ENCODE data around the gene RGS6.

Gene RGS6

GRCh38 chr14:72578514-72578913, 646.3 kb downstream of the RGS6 start:
- DNase-seq (ENCODE audit: low read depth, low spot score): no peak
- Histone ChIP-seq H3K9ac (ENCODE audit: insufficient read length, low read depth) (no peak overlapping the region), H3K27me3 (ENCODE audit: insufficient read depth, insufficient read length) (no peaks in the 10 kb centered on the region), H3K9me3 (ENCODE audit: insufficient read depth, low read length) (no peaks in the 10 kb centered on the region), H3K4me1 (ENCODE audit: insufficient read depth, insufficient read length) (no peaks in the 10 kb centered on the region), H3K4me3 (ENCODE audit: insufficient read length, low read depth) (no peak overlapping the region), H3K36me3 (ENCODE audit: insufficient read depth, insufficient read length, low read length) (no peaks in the 10 kb centered on the region)
- TF ChIP-seq ZNF274 (IDR thresholded peaks at IDR 0.05; ENCODE audit: low read depth, low read length) (no peak), YY1 (IDR thresholded peaks at IDR 0.05; ENCODE audit: insufficient read depth, insufficient read length) (no peak), SUZ12 (IDR thresholded peaks at IDR 0.05; ENCODE audit: extremely low read depth, insufficient read depth, insufficient read length) (no peak)

- TF ChIP-seq YY1 (IDR thresholded peaks at IDR 0.05; ENCODE audit: insufficient read depth, insufficient read length) (no peak), SUZ12 (IDR thresholded peaks at IDR 0.05; ENCODE audit: extremely low read depth, insufficient read depth, insufficient read length) (no peak), ZNF274 (IDR thresholded peaks at IDR 0.05; ENCODE audit: low read depth, low read length) (no peak)
- no peak overlapping the region for H3K9ac ChIP-seq (ENCODE audit: insufficient read length, low read depth)
These were observed 650.4 kb downstream of the RGS6 start for GRCh38 chr14:72582582-72582981.

GRCh38 chr14:72583316-72584272, 651.4 kb downstream of the RGS6 start:
- DNase-seq (ENCODE audit: low read depth, low spot score): no peak
- H3K9me3 ChIP-seq (ENCODE audit: insufficient read depth, low read length): no peaks in the 10 kb centered on the region

More at GRCh38 chr14:72582582-72582981, 650.4 kb downstream of the RGS6 start:
- no peak for DNase-seq (ENCODE audit: low read depth, low spot score)
- Histone ChIP-seq H3K27me3 (ENCODE audit: insufficient read depth, insufficient read length) (no peaks in the 10 kb centered on the region), H3K9me3 (ENCODE audit: insufficient read depth, low read length) (no peaks in the 10 kb centered on the region), H3K4me1 (ENCODE audit: insufficient read depth, insufficient read length) (no peaks in the 10 kb centered on the region), H3K4me3 (ENCODE audit: insufficient read length, low read depth) (no peak overlapping the region), H3K36me3 (ENCODE audit: insufficient read depth, insufficient read length, low read length) (no peaks in the 10 kb centered on the region)

GRCh38 chr14:72588521-72588920, 656.3 kb downstream of the RGS6 start:
- TF ChIP-seq SUZ12 (IDR thresholded peaks at IDR 0.05; ENCODE audit: extremely low read depth, insufficient read depth, insufficient read length): no peak
- no peak for TF ChIP-seq ZNF274 (IDR thresholded peaks at IDR 0.05; ENCODE audit: low read depth, low read length)
- TF ChIP-seq YY1 (IDR thresholded peaks at IDR 0.05; ENCODE audit: insufficient read depth, insufficient read length): no peak
- Histone ChIP-seq H3K9me3 (ENCODE audit: insufficient read depth, low read length) (no peaks in the 10 kb centered on the region), H3K36me3 (ENCODE audit: insufficient read depth, insufficient read length, low read length) (no peaks in the 10 kb centered on the region), H3K4me3 (ENCODE audit: insufficient read length, low read depth) (no peak overlapping the region), H3K9ac (ENCODE audit: insufficient read length, low read depth) (no peak overlapping the region), H3K4me1 (ENCODE audit: insufficient read depth, insufficient read length) (no peaks in the 10 kb centered on the region), H3K27me3 (ENCODE audit: insufficient read depth, insufficient read length) (no peaks in the 10 kb centered on the region)
- no peak for DNase-seq (ENCODE audit: low read depth, low spot score)

More at GRCh38 chr14:72583316-72584272, 651.4 kb downstream of the RGS6 start:
- Histone ChIP-seq H3K4me1 (ENCODE audit: insufficient read depth, insufficient read length) (no peaks in the 10 kb centered on the region), H3K27me3 (ENCODE audit: insufficient read depth, insufficient read length) (no peaks in the 10 kb centered on the region), H3K9ac (ENCODE audit: insufficient read length, low read depth) (no peak overlapping the region), H3K4me3 (ENCODE audit: insufficient read length, low read depth) (no peak overlapping the region), H3K36me3 (ENCODE audit: insufficient read depth, insufficient read length, low read length) (no peaks in the 10 kb centered on the region)
- TF ChIP-seq SUZ12 (IDR thresholded peaks at IDR 0.05; ENCODE audit: extremely low read depth, insufficient read depth, insufficient read length): no peak
- no peak for TF ChIP-seq ZNF274 (IDR thresholded peaks at IDR 0.05; ENCODE audit: low read depth, low read length)
- no peak for TF ChIP-seq YY1 (IDR thresholded peaks at IDR 0.05; ENCODE audit: insufficient read depth, insufficient read length)

DNA sequence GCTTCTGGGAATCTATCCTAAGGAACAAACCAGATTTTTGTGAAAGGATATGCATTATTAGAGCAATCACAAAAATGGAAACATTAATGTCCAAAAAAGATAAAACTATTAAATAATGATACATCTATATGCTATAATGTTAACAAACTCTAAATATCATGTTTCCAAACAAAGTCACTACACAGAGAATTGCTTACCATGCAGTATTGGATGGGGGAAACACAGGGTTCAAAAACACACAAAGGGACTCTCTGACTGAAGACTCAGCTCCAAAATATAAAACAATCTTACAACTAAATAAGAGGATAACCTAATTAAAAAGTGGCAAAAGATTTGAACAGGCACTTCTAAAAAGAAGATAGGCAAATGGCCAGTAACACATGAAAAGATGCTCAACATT, 657.4 kb downstream of the RGS6 start:
- H3K4me3 ChIP-seq (ENCODE audit: insufficient read length, low read depth): no peak overlapping the region
- H3K9ac ChIP-seq (ENCODE audit: insufficient read length, low read depth): no peak overlapping the region
- H3K4me1 ChIP-seq (ENCODE audit: insufficient read depth, insufficient read length): no peaks in the 10 kb centered on the region
- no peaks in the 10 kb centered on the region for H3K27me3 ChIP-seq (ENCODE audit: insufficient read depth, insufficient read length)
- TF ChIP-seq YY1 (IDR thresholded peaks at IDR 0.05; ENCODE audit: insufficient read depth, insufficient read length): no peak
- no peak for TF ChIP-seq SUZ12 (IDR thresholded peaks at IDR 0.05; ENCODE audit: extremely low read depth, insufficient read depth, insufficient read length)
- TF ChIP-seq ZNF274 (IDR thresholded peaks at IDR 0.05; ENCODE audit: low read depth, low read length): no peak
- H3K36me3 ChIP-seq (ENCODE audit: insufficient read depth, insufficient read length, low read length): no peaks in the 10 kb centered on the region
- H3K9me3 ChIP-seq (ENCODE audit: insufficient read depth, low read length): no peaks in the 10 kb centered on the region
- no peak for DNase-seq (ENCODE audit: low read depth, low spot score)

GRCh38 chr14:72590577-72590976, 658.3 kb downstream of the RGS6 start:
- TF ChIP-seq YY1 (IDR thresholded peaks at IDR 0.05; ENCODE audit: insufficient read depth, insufficient read length) (no peak), SUZ12 (IDR thresholded peaks at IDR 0.05; ENCODE audit: extremely low read depth, insufficient read depth, insufficient read length) (no peak), ZNF274 (IDR thresholded peaks at IDR 0.05; ENCODE audit: low read depth, low read length) (no peak)
- Histone ChIP-seq H3K4me1 (ENCODE audit: insufficient read depth, insufficient read length) (no peaks in the 10 kb centered on the region), H3K9me3 (ENCODE audit: insufficient read depth, low read length) (no peaks in the 10 kb centered on the region), H3K9ac (ENCODE audit: insufficient read length, low read depth) (no peak overlapping the region), H3K27me3 (ENCODE audit: insufficient read depth, insufficient read length) (no peaks in the 10 kb centered on the region), H3K4me3 (ENCODE audit: insufficient read length, low read depth) (no peak overlapping the region), H3K36me3 (ENCODE audit: insufficient read depth, insufficient read length, low read length) (no peaks in the 10 kb centered on the region)
- DNase-seq (ENCODE audit: low read depth, low spot score): no peak

DNA sequence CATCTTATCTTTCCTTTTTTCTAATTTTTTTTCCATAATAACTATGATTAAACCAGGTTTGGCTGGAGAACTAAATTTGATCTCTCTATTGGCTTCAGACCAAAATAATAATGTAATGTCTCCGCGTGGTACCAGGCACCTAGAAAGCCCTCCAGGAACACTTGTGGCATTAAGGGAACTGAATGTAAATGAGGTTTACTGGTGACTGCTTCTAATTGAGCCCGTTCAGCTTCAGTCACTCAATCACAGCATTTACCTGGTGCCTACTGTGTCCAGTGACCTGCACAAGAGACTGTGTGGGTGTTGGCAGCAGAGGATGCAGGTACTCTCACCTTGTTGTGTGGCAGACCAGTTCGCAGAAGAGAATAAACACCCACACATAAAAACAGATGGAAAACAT, 659.2 kb downstream of the RGS6 start:
- Histone ChIP-seq H3K4me1 (ENCODE audit: insufficient read depth, insufficient read length) (no peaks in the 10 kb centered on the region), H3K9ac (ENCODE audit: insufficient read length, low read depth) (no peak overlapping the region), H3K36me3 (ENCODE audit: insufficient read depth, insufficient read length, low read length) (no peaks in the 10 kb centered on the region), H3K27me3 (ENCODE audit: insufficient read depth, insufficient read length) (no peaks in the 10 kb centered on the region), H3K4me3 (ENCODE audit: insufficient read length, low read depth) (no peak overlapping the region), H3K9me3 (ENCODE audit: insufficient read depth, low read length) (no peaks in the 10 kb centered on the region)
- DNase-seq (ENCODE audit: low read depth, low spot score): no peak
- no peak for TF ChIP-seq ZNF274 (IDR thresholded peaks at IDR 0.05; ENCODE audit: low read depth, low read length)
- no peak for TF ChIP-seq SUZ12 (IDR thresholded peaks at IDR 0.05; ENCODE audit: extremely low read depth, insufficient read depth, insufficient read length)
- TF ChIP-seq YY1 (IDR thresholded peaks at IDR 0.05; ENCODE audit: insufficient read depth, insufficient read length): no peak
